Activated CD8-positive, alpha-beta T cell treated with anti-CD3 and anti-CD28 coated beads for 36 hours (primary cell): Measurements from ENCODE around the gene DEPP1. TPM values are rescaled to one million over a fixed set of nuclear protein-coding genes. Genes with fewer than 3 reads are reported as not detected.

Experiments used
- ATAC-seq: fragments of 200-7000 bp; cut with Tn5 transposase; one replicate; pipeline ENCODE4 v1.10.0; 2021; ENCODE audit warnings: mild to moderate bottlenecking, moderate library complexity
- CTCF ChIA-PET: fragments of 350-600 bp; sonication (Branson Sonifier 250); formaldehyde crosslinking; loops from one replicate; lab custom pipeline; 2021; ENCODE audit warnings: antibody characterized with exemption; lab: Charles Lee
- POLR2A ChIA-PET: fragments of 350-600 bp; sonication (Branson Sonifier 250); formaldehyde crosslinking; loops from one replicate; lab custom pipeline; 2021; ENCODE audit warnings: antibody characterized with exemption; lab: Charles Lee
- DNase-seq: peaks from one replicate; pipeline ENCODE4 v3.0.0-alpha.2; 2020
- H3K27ac Mint-ChIP-seq: one replicate; pipeline ENCODE4 v1.8.0; 2021; ENCODE audit warnings: mild to moderate bottlenecking, mixed read lengths
- H3K27me3 Mint-ChIP-seq: one replicate; pipeline ENCODE4 v1.8.0; 2021; ENCODE audit warnings: mixed read lengths
- H3K36me3 Mint-ChIP-seq: one replicate; pipeline ENCODE4 v1.8.0; 2021; ENCODE audit warnings: low read depth, mixed read lengths
- H3K4me1 Mint-ChIP-seq: one replicate; pipeline ENCODE4 v1.8.0; 2021; ENCODE audit warnings: low read depth, mixed read lengths
- H3K4me3 Mint-ChIP-seq: one replicate; pipeline ENCODE4 v1.8.0; 2021; ENCODE audit warnings: mild to moderate bottlenecking, moderate library complexity, mixed read lengths
- H3K9me3 Mint-ChIP-seq: one replicate; pipeline ENCODE4 v1.8.0; 2021; ENCODE audit warnings: mixed read lengths
- intact Hi-C: fragments of 100-400 bp; cut with micrococcal nuclease; formaldehyde crosslinking; loops from one replicate; pipeline ENCODE4 v1.10.0; 2022
- total RNA-seq, 2 experiments: library from RNA; stranded (reverse); gene quantifications; one replicate each; pipeline ENCODE4 v1.2.3, GENCODE V29; 2021
- TF ChIP-seq, protein P1 (sequence below): fragments of 200-600 bp; IDR thresholded peaks from one replicate; pipeline ENCODE4 v1.8.0; 2022; ENCODE audit warnings: antibody characterized with exemption, mild to moderate bottlenecking

DEPP1 gene
- total RNA-seq, 2 experiments from 2014 or later, result 0.16 to 0.27 TPM

DNA sequence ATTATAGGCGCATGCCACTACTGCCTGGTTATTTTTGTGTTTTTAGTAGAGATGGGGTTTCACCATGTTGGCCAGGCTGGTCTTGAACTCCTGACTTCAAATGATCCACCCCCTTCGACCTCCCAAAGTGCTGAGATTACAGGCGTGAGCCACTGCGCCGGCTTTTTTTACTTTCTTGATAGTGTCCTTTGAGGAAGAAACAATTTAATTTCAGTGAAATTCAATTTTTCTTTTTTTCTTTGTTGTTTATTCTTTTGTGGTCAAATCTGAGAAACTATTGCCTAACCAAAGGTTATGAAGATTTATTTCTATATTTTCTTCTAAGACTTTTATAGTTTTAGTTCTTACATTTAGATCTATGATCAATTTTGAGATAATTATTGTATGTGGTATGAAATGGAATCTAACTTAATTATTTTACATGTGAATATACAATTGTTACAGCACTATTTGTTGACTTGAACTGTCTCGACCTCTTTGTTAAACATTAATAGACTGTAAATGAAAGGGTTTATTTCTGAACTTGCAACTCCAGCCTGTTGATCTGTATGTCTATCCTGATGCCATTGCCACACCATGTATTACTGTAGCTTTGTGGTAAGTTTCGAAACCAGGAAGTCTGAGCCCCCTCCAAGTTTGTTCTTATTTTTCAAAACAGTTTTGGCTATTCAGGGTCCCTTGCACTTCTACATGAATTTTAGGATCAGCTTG is 38.8 kb downstream of the DEPP1 start:
- Mint-ChIP-seq H3K27me3 (peaks cover 15% of the 10 kb centered on the region), H3K4me1 (peaks cover 6% of the 10 kb centered on the region), H3K36me3 (no peaks in the 10 kb centered on the region), H3K27ac (no peak overlapping the region), H3K4me3 (no peak overlapping the region), H3K9me3 (peaks cover 14% of the 10 kb centered on the region)
- CTCF ChIA-PET, result no interaction called here
- POLR2A ChIA-PET, result no interaction called here
- intact Hi-C loops, result no loop called here
- DNase-seq (no peak), ATAC-seq (no peak)
- TF ChIP-seq, protein P1, sequence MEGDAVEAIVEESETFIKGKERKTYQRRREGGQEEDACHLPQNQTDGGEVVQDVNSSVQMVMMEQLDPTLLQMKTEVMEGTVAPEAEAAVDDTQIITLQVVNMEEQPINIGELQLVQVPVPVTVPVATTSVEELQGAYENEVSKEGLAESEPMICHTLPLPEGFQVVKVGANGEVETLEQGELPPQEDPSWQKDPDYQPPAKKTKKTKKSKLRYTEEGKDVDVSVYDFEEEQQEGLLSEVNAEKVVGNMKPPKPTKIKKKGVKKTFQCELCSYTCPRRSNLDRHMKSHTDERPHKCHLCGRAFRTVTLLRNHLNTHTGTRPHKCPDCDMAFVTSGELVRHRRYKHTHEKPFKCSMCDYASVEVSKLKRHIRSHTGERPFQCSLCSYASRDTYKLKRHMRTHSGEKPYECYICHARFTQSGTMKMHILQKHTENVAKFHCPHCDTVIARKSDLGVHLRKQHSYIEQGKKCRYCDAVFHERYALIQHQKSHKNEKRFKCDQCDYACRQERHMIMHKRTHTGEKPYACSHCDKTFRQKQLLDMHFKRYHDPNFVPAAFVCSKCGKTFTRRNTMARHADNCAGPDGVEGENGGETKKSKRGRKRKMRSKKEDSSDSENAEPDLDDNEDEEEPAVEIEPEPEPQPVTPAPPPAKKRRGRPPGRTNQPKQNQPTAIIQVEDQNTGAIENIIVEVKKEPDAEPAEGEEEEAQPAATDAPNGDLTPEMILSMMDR, result no peak

DNA sequence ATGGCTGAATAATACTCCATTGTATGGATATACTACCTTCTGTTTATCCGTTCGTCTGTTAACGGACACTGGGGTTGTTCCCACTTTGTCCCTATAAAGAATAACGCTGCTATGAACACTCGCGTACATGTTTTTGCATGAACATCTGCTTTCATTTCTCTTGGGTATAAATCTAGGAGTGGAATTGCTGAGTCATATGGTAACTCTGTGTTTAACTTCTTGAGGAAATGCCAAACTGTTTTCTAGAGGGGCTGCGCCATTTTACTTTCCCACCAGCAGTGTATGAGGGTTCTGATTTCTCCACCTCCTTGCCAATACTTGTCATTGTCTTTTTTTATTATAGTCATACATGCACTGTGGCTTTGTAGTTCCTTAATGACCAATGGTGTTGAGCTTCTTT is 39.7 kb downstream of the DEPP1 start:
- Mint-ChIP-seq H3K27me3 (peaks cover 13% of the 10 kb centered on the region), H3K9me3 (peaks cover 7% of the 10 kb centered on the region), H3K4me1 (peaks cover 6% of the 10 kb centered on the region), H3K4me3 (no peak overlapping the region), H3K27ac (no peak overlapping the region), H3K36me3 (no peaks in the 10 kb centered on the region)
- POLR2A ChIA-PET, result no interaction called here
- CTCF ChIA-PET, result no interaction called here
- DNase-seq, result no peak
- ATAC-seq, result no peak
- TF ChIP-seq, protein P1, result no peak
- intact Hi-C loops, result no loop called here

DNA sequence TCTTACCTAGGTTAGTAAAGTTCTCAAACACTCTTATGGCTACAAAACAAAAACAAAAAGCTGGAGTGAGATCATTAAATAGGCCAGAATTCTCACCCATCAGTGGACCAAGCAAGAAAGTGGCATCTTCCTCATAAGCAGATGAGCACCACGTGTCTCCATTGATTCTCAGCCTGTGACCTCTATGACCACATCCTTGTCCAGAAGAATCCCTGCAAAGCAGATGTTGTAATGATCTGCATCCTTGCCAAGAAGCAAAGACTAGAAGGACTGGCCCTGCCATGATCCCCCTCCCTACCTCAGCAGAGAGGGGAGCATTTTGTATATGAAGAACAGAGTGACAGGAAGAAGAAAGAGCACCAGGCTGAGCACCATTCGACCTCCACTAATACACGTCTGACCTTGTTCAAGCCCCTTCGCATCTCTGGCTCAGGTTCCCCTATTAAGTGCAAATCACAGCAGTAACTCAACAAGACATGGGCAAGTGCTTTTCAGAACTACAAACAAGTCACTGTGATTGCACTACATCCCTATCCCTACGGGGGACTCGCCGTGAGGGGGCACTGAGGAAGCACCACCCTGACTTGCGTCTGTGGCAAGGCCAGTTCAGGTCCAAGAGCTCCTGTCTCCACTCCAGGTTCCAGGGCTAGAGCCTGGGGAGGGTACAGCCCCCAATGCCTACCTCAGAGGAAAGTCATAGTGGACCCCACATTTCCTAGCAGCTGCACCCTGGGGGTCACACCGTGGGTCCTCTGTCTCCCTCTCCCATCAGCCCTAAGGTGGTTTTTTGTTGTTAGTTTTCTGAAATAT is 41.2 kb downstream of the DEPP1 start:
- intact Hi-C loops, result no loop called here

DNA sequence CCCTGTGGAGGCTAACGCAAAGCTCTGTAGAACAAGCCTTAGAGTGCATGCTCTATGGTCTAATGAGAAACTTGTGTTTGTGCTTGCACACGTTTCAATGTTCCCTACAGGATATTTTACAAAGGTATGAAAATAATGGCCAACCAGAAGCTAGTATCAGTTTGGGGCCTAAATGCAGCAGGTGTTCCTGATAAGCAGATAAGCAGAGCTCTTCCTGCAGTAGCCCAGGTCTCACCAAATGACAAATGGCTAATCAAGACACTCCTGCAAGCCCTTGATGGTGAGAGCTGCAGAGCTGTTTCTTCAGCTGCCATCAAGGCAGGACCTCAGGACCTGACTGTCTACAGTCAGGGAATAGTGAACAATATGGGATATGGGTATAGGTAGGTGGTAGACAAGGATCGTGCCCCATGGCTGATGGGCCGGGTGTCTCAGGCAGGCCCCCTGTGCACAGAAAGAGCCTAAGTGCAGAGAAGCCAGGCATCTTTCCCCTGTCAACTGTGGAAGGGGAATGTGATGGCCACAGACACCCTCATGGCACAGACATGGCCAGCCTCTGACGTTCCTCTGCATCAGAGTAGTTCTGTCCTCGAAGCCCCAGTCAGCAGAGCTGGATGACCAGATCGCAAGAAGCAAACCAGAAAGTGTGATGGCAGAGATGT is 42.2 kb downstream of the DEPP1 start:
- peaks cover 4% of the 10 kb centered on the region for H3K9me3 Mint-ChIP-seq
- peaks cover 6% of the 10 kb centered on the region for H3K27me3 Mint-ChIP-seq
- peaks cover 6% of the 10 kb centered on the region for H3K4me1 Mint-ChIP-seq
- no peaks in the 10 kb centered on the region for H3K36me3 Mint-ChIP-seq
- no peak overlapping the region for H3K27ac Mint-ChIP-seq
- intact Hi-C loops, result no loop called here
- ChIA-PET CTCF (no interaction called here), POLR2A (no interaction called here)
- DNase-seq (no peak), ATAC-seq (no peak)
- TF ChIP-seq, protein P1, result no peak
- no peak overlapping the region for H3K4me3 Mint-ChIP-seq

More for the DNA sequence above, 41.2 kb downstream of the DEPP1 start:
- H3K27ac Mint-ChIP-seq, result no peak overlapping the region
- POLR2A ChIA-PET, result no interaction called here
- H3K9me3 Mint-ChIP-seq, result peaks cover 4% of the 10 kb centered on the region
- CTCF ChIA-PET, result interaction anchor here (1.2 kb wide), 1 partner anchor 73 kb away, joined by 4 read pairs; no protein-coding TSS in a partner anchor
- ATAC-seq, result no peak
- peaks cover 6% of the 10 kb centered on the region for H3K4me1 Mint-ChIP-seq
- DNase-seq, result no peak
- peaks cover 6% of the 10 kb centered on the region for H3K27me3 Mint-ChIP-seq
- TF ChIP-seq, protein P1, result no peak
- H3K4me3 Mint-ChIP-seq, result no peak overlapping the region
- H3K36me3 Mint-ChIP-seq, result no peaks in the 10 kb centered on the region

DNA sequence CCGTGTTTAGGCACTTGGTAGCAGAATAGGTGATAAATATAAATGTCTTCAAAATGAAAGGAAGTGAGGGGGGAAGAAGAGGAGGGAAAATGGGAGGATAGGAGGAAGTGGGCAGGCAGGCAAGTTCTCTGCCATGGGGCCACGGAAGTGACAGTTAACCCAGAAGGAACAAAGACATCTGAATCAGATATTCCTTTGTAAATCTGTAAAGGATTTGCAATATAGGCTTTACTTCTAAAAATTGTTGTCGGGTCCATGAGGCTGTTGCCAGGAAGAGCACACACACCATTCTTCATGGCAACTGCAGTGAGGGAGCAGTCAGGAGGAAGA is 42.7 kb downstream of the DEPP1 start:
- Mint-ChIP-seq H3K27me3 (peaks cover 6% of the 10 kb centered on the region), H3K4me3 (no peak overlapping the region), H3K4me1 (peaks cover 6% of the 10 kb centered on the region), H3K9me3 (peaks cover 4% of the 10 kb centered on the region), H3K36me3 (no peaks in the 10 kb centered on the region), H3K27ac (no peak overlapping the region)
- no peak for DNase-seq
- intact Hi-C loops, result no loop called here
- POLR2A ChIA-PET, result no interaction called here
- TF ChIP-seq, protein P1, result no peak
- ATAC-seq, result no peak
- CTCF ChIA-PET, result no interaction called here
